ENCODE results near the gene PPP2R1B. TPM values are rescaled to one million over a fixed set of nuclear protein-coding genes. Genes with fewer than 3 reads are reported as not detected.
A peak's percentile ranks its signal among the peaks of the same experiment; 100 is the strongest.

PPP2R1B gene
- total and polyA plus RNA-seq, 8 donors: 5.5 to 71.2 (median 24.8) TPM

GRCh38 chr11:111700162-111700561 is 66.0 kb downstream of the PPP2R1B start:
- H3K27me3 ChIP-seq: no peaks in the 10 kb centered on the region
- no peak for TF ChIP-seq POLR2AphosphoS5 (IDR thresholded peaks at IDR 0.05)
- TF ChIP-seq CTCF (IDR thresholded peaks at IDR 0.05): no peak
- intact Hi-C loops (cut with DNase I; ENCODE audit: low total_unique reads): no loop called here
- 97 to 100% (median 100%) methylated on average over 1 of the region's 1 CpG for WGBS, 5 donors
- no peaks in the 10 kb centered on the region for H3K9me3 ChIP-seq
- no peak overlapping the region for H3K27ac ChIP-seq
- DNase-seq: no peak
- H3K4me1 ChIP-seq: peaks cover 0 to 62% (median 24%) of the 10 kb centered on the region in 4 donors
- peaks cover 14 to 39% (median 31%) of the 10 kb centered on the region in 4 donors for H3K36me3 ChIP-seq
- no peak overlapping the region for H3K4me3 ChIP-seq

- DNase-seq: no peak
- Histone ChIP-seq H3K27ac (peak overlapping the region in 1 of 5 donors; percentile 16), H3K4me3 (no peak overlapping the region), H3K27me3 (no peaks in the 10 kb centered on the region), H3K4me1 (peaks cover 0 to 62% (median 26%) of the 10 kb centered on the region in 4 donors), H3K36me3 (peaks cover 10 to 37% (median 26%) of the 10 kb centered on the region in 4 donors), H3K9me3 (no peaks in the 10 kb centered on the region)
- WGBS, 5 donors: 85 to 94% (median 92%) methylated on average over 1 of the region's 1 CpG
- TF ChIP-seq POLR2AphosphoS5 (IDR thresholded peaks at IDR 0.05): no peak
- TF ChIP-seq EP300 (IDR thresholded peaks at IDR 0.05): no peak
- TF ChIP-seq CTCF (IDR thresholded peaks at IDR 0.05): no peak
- no peak for TF ChIP-seq POLR2A (IDR thresholded peaks at IDR 0.05)
- intact Hi-C loops (cut with DNase I; ENCODE audit: low total_unique reads): no loop called here
Measured at GRCh38 chr11:111699579-111700156, 66.5 kb downstream of the PPP2R1B start.

- H3K9me3 ChIP-seq: no peaks in the 10 kb centered on the region
- DNase-seq: no peak
- WGBS, 5 donors: 87 to 94% (median 90%) methylated on average over 3 of the region's 3 CpGs
- H3K4me3 ChIP-seq: no peak overlapping the region
- peaks cover 7 to 31% (median 19%) of the 10 kb centered on the region in 4 donors for H3K36me3 ChIP-seq
- no peaks in the 10 kb centered on the region for H3K27me3 ChIP-seq
- peak overlapping the region in 2 of 5 donors; percentile 16 for H3K27ac ChIP-seq
- intact Hi-C loops (cut with DNase I; ENCODE audit: low total_unique reads): no loop called here
- peaks cover 0 to 62% (median 27%) of the 10 kb centered on the region in 4 donors for H3K4me1 ChIP-seq
- TF ChIP-seq POLR2AphosphoS5 (IDR thresholded peaks at IDR 0.05): no peak
- TF ChIP-seq CTCF (IDR thresholded peaks at IDR 0.05): no peak
- TF ChIP-seq POLR2A (IDR thresholded peaks at IDR 0.05): no peak
- no peak for TF ChIP-seq EP300 (IDR thresholded peaks at IDR 0.05)
Measured at GRCh38 chr11:111698852-111699559, 67.2 kb downstream of the PPP2R1B start.

GRCh38 chr11:111697933-111698371 is 68.2 kb downstream of the PPP2R1B start:
- H3K4me3 ChIP-seq: no peak overlapping the region
- DNase-seq: no peak
- peaks cover 0 to 63% (median 24%) of the 10 kb centered on the region in 4 donors for H3K4me1 ChIP-seq
- WGBS, 5 donors: 46 to 67% (median 53%) methylated on average over 1 of the region's 1 CpG
- TF ChIP-seq CTCF (IDR thresholded peaks at IDR 0.05) (no peak), POLR2A (IDR thresholded peaks at IDR 0.05) (no peak), POLR2AphosphoS5 (IDR thresholded peaks at IDR 0.05) (no peak), EP300 (IDR thresholded peaks at IDR 0.05) (no peak)
- peaks cover 0 to 20% (median 10%) of the 10 kb centered on the region in 4 donors for H3K36me3 ChIP-seq
- H3K27me3 ChIP-seq: no peaks in the 10 kb centered on the region
- peak overlapping the region in 2 of 5 donors; percentile 8 to 18 for H3K27ac ChIP-seq
- intact Hi-C loops (cut with DNase I; ENCODE audit: low total_unique reads): no loop called here
- H3K9me3 ChIP-seq: no peaks in the 10 kb centered on the region

Data from stomach (tissue), 9 donors.